Neural cell (in vitro differentiated cells): ENCODE data around the gene AGAP2. TPM values are rescaled to one million over a fixed set of nuclear protein-coding genes. Genes with fewer than 3 reads are reported as not detected.

ENCODE experiments used
- H2AFZ ChIP-seq: fragments of 200-600, 300-800 bp; sonication (generic), shearing (Covaris generic); 2 replicates; pipeline ENCODE4 v1.6.0; 2014; ENCODE audit warnings: low read depth, mild to moderate bottlenecking, antibody characterized with exemption, low read length, moderate library complexity
- H3F3A ChIP-seq: fragments of 200-600 bp; shearing (Covaris generic); 2 replicates; pipeline ENCODE4 v1.6.1; 2016; ENCODE audit warnings: mild to moderate bottlenecking, moderate library complexity, mixed read lengths, antibody characterized with exemption, low read length; ENCODE audit not compliant: insufficient read depth, poor library complexity, severe bottlenecking
- H3K27ac ChIP-seq: fragments of 200-600, 300-800 bp; sonication (generic), shearing (Covaris generic); 2 replicates; pipeline ENCODE4 v1.5.1; 2014; ENCODE audit warnings: mild to moderate bottlenecking, low read length, moderate library complexity
- H3K27me3 ChIP-seq: fragments of 300-800, 200-600 bp; sonication (generic), shearing (Covaris generic); 2 replicates; pipeline ENCODE4 v1.6.0; 2014; ENCODE audit warnings: mild to moderate bottlenecking, low read depth, low read length, moderate library complexity; ENCODE audit not compliant: insufficient read depth
- H3K36me3 ChIP-seq: fragments of 300-800, 200-600 bp; sonication (generic), shearing (Covaris generic); 2 replicates; pipeline ENCODE4 v1.5.1; 2014; ENCODE audit warnings: mild to moderate bottlenecking, antibody characterized with exemption, low read length, moderate library complexity; ENCODE audit not compliant: insufficient read depth
- H3K4me2 ChIP-seq: fragments of 300-800, 200-600 bp; sonication (generic), shearing (Covaris generic); 2 replicates; pipeline ENCODE4 v1.6.0; 2014; ENCODE audit warnings: mild to moderate bottlenecking, low read length
- H3K4me3 ChIP-seq: fragments of 300-800, 200-600 bp; sonication (generic), shearing (Covaris generic); 2 replicates; pipeline ENCODE4 v1.5.1; 2014; ENCODE audit warnings: mild to moderate bottlenecking, low read length, moderate library complexity
- H3K79me2 ChIP-seq: fragments of 200-600 bp; shearing (Covaris generic); replicated peaks from 2 replicates; pipeline ENCODE4 v1.6.0; 2014; ENCODE audit warnings: mild to moderate bottlenecking, low read length, moderate library complexity; ENCODE audit not compliant: insufficient read depth
- H3K9ac ChIP-seq: fragments of 300-800, 200-600 bp; sonication (generic), shearing (Covaris generic); 2 replicates; pipeline ENCODE4 v1.6.1; 2016; ENCODE audit warnings: mild to moderate bottlenecking, low read length, mixed read lengths
- H3K9me2 ChIP-seq: fragments of 200-600 bp; shearing (Covaris generic); 2 replicates; pipeline ENCODE4 v1.6.1; 2016; ENCODE audit warnings: mild to moderate bottlenecking, low read length, mixed read lengths; ENCODE audit not compliant: insufficient read depth
- H3K9me3 ChIP-seq: fragments of 200-600, 300-800 bp; sonication (generic), shearing (Covaris generic); 2 replicates; pipeline ENCODE4 v1.6.1; 2016; ENCODE audit warnings: mild to moderate bottlenecking, mixed run types, low read length, moderate library complexity, mixed read lengths
- H4K20me1 ChIP-seq: fragments of 200-600 bp; shearing (Covaris generic); 2 replicates; pipeline ENCODE4 v1.6.1; 2016; ENCODE audit warnings: mild to moderate bottlenecking, mixed run types; ENCODE audit not compliant: insufficient read depth
- CTCF ChIP-seq: fragments of 450-650 bp; IDR thresholded peaks from 2 replicates; pipeline ENCODE4 v1.5.1; 2014; ENCODE audit warnings: antibody characterized with exemption, mild to moderate bottlenecking, moderate library complexity; ENCODE audit not compliant: poor library complexity, severe bottlenecking
- EP300 ChIP-seq: fragments of 450-650 bp; conservative IDR thresholded peaks from 2 replicates; pipeline ENCODE4 v1.6.1; 2014; ENCODE audit warnings: antibody characterized with exemption, mild to moderate bottlenecking, moderate library complexity; ENCODE audit not compliant: poor library complexity, severe bottlenecking
- EZH2 ChIP-seq: fragments of 200-600, 300-800 bp; shearing (Covaris generic), sonication (generic); IDR thresholded peaks from 2 replicates; pipeline ENCODE4 v1.6.1; 2014; ENCODE audit warnings: antibody characterized with exemption, low read length, borderline replicate concordance, mild to moderate bottlenecking; ENCODE audit not compliant: insufficient read depth, poor library complexity, severe bottlenecking
- MXI1 ChIP-seq: fragments of 450-650 bp; conservative IDR thresholded peaks from 2 replicates; pipeline ENCODE4 v1.6.1; 2014; ENCODE audit warnings: antibody characterized with exemption, mild to moderate bottlenecking; ENCODE audit not compliant: poor library complexity, severe bottlenecking
- POLR2AphosphoS5 ChIP-seq: IDR thresholded peaks from 2 replicates; pipeline ENCODE4 v1.6.1; 2012
- RAD21 ChIP-seq: fragments of 450-650 bp; conservative IDR thresholded peaks from 2 replicates; pipeline ENCODE4 v1.6.1; 2014; ENCODE audit warnings: antibody characterized with exemption, mild to moderate bottlenecking, moderate library complexity
- REST ChIP-seq: IDR thresholded peaks from 2 replicates; pipeline ENCODE4 v1.6.1; 2012; ENCODE audit warnings: borderline replicate concordance
- SMC3 ChIP-seq: fragments of 450-650 bp; conservative IDR thresholded peaks from 2 replicates; pipeline ENCODE4 v1.6.1; 2014; ENCODE audit warnings: antibody characterized with exemption, mild to moderate bottlenecking, moderate library complexity; ENCODE audit not compliant: poor library complexity
- TAF1 ChIP-seq: IDR thresholded peaks from 2 replicates; pipeline ENCODE4 v1.6.1; 2012; ENCODE audit warnings: low read depth
- polyA plus RNA-seq: library from polyadenylated mRNA; depleted of rRNA; stranded (reverse); fragments of >200 nt; gene quantifications from 2 replicates; pipeline ENCODE4 v1.2.3, GENCODE V29; 2014

Gene AGAP2
- polyA plus RNA-seq, 1 donor from 2014 or later = 19.3 TPM

- no peak overlapping the region for H3K4me3 ChIP-seq
Observed at GRCh38 chr12:57780284-57780897, 41.8 kb upstream of the AGAP2 start.

GRCh38 chr12:57779736-57780135 lies 41.2 kb upstream of the AGAP2 start:
- no peak for TF ChIP-seq EZH2
- no peak for TF ChIP-seq EP300
- TF ChIP-seq POLR2AphosphoS5 = no peak
- no peak for TF ChIP-seq RAD21
- TF ChIP-seq MXI1 = no peak
- TF ChIP-seq CTCF = no peak
- TF ChIP-seq TAF1 = no peak
- no peak for TF ChIP-seq SMC3
- H3K27me3 ChIP-seq = no peaks in the 10 kb centered on the region

More at GRCh38 chr12:57780284-57780897, 41.8 kb upstream of the AGAP2 start:
- Histone ChIP-seq H3K4me2 (no peak overlapping the region), H3K27me3 (no peaks in the 10 kb centered on the region), H3K9me2 (no peaks in the 10 kb centered on the region), H3K79me2 (peaks cover 10% of the 10 kb centered on the region), H3K9me3 (no peaks in the 10 kb centered on the region), H3K36me3 (no peaks in the 10 kb centered on the region), H2AFZ (no peak overlapping the region), H3F3A (no peaks in the 10 kb centered on the region), H4K20me1 (no peaks in the 10 kb centered on the region), H3K27ac (no peak overlapping the region), H3K9ac (no peak overlapping the region)
- no peak for TF ChIP-seq POLR2AphosphoS5
- TF ChIP-seq REST = no peak
- TF ChIP-seq CTCF = no peak
- TF ChIP-seq MXI1 = no peak
- no peak for TF ChIP-seq SMC3
- TF ChIP-seq TAF1 = no peak
- no peak for TF ChIP-seq EP300
- TF ChIP-seq RAD21 = no peak
- no peak for TF ChIP-seq EZH2

More at GRCh38 chr12:57779736-57780135, 41.2 kb upstream of the AGAP2 start:
- no peak overlapping the region for H3K27ac ChIP-seq
- H2AFZ ChIP-seq = no peak overlapping the region
- no peak overlapping the region for H3K4me3 ChIP-seq
- H3F3A ChIP-seq = no peaks in the 10 kb centered on the region
- H3K9me2 ChIP-seq = no peaks in the 10 kb centered on the region
- H3K4me2 ChIP-seq = no peak overlapping the region
- H3K9me3 ChIP-seq = no peaks in the 10 kb centered on the region
- H3K9ac ChIP-seq = no peak overlapping the region
- no peaks in the 10 kb centered on the region for H3K36me3 ChIP-seq
- H4K20me1 ChIP-seq = no peaks in the 10 kb centered on the region
- H3K79me2 ChIP-seq = peaks cover 10% of the 10 kb centered on the region
